B cell (primary cell): ENCODE measurements around the gene GOSR2.

Source experiments
- CTCF ChIP-seq: fragments of 200-600 bp; IDR thresholded peaks from one replicate; pipeline ENCODE4 v1.8.0; 2022; ENCODE audit warnings: antibody characterized with exemption, mild to moderate bottlenecking
- EZH2 ChIP-seq: IDR thresholded peaks from 2 replicates; pipeline ENCODE4 v1.6.1; 2012; ENCODE audit warnings: borderline replicate concordance, low read depth, mild to moderate bottlenecking, moderate library complexity, low read length; ENCODE audit not compliant: insufficient read depth, poor library complexity, severe bottlenecking

DNA sequence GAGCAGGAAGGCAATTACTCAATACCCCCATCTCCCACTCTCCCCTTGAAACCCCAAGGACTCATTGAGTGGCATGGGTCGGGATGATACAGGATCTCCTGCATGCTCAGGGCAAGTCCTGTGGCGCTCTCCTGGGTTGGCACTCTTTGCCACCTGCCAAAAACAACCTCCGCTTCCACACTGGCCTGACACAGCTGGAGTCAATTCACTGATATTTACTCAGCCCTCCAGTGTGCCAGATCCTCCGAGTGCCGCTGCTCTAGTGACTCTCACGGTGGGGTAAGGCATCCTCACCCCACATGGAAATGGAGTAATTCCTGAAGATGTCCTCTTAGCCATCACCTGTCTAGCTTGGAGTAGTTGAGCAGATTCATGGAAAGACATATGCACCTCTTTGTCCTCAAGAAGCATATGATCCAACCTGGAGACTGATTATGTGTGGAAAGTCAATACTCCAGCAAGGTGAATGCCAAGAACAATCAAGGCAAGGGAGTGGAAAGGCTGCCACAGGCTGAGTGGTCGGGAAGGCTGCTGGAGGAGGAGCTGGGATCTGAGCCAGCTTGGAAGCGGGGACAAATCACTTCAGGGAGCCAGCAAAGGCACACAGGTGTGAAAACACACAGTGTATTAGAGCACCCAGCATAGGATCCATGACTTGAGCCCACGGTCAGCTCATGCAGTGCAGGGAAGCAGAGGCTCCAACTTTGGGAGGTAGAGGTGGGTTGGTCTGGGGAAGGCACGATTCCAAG lies 12.6 kb upstream of the GOSR2 start:
- TF ChIP-seq CTCF (no peak), EZH2 (no peak)
